Measurements from ENCODE around the gene TOM1.

GRCh38 chr22:35313311-35314121, 13.8 kb downstream of the TOM1 start:
- no peak for TF ChIP-seq CTCF (IDR thresholded peaks at IDR 0.05; ENCODE audit: low read depth, low read length, missing input control)
- TF ChIP-seq, protein P1, sequence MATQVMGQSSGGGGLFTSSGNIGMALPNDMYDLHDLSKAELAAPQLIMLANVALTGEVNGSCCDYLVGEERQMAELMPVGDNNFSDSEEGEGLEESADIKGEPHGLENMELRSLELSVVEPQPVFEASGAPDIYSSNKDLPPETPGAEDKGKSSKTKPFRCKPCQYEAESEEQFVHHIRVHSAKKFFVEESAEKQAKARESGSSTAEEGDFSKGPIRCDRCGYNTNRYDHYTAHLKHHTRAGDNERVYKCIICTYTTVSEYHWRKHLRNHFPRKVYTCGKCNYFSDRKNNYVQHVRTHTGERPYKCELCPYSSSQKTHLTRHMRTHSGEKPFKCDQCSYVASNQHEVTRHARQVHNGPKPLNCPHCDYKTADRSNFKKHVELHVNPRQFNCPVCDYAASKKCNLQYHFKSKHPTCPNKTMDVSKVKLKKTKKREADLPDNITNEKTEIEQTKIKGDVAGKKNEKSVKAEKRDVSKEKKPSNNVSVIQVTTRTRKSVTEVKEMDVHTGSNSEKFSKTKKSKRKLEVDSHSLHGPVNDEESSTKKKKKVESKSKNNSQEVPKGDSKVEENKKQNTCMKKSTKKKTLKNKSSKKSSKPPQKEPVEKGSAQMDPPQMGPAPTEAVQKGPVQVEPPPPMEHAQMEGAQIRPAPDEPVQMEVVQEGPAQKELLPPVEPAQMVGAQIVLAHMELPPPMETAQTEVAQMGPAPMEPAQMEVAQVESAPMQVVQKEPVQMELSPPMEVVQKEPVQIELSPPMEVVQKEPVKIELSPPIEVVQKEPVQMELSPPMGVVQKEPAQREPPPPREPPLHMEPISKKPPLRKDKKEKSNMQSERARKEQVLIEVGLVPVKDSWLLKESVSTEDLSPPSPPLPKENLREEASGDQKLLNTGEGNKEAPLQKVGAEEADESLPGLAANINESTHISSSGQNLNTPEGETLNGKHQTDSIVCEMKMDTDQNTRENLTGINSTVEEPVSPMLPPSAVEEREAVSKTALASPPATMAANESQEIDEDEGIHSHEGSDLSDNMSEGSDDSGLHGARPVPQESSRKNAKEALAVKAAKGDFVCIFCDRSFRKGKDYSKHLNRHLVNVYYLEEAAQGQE (IDR thresholded peaks at IDR 0.05) = no peak
- no peak for TF ChIP-seq RAD21 (IDR thresholded peaks at IDR 0.05)
- TF ChIP-seq MAX (IDR thresholded peaks at IDR 0.05) = no peak
- no peak for TF ChIP-seq YY1 (IDR thresholded peaks at IDR 0.05)
- no peak for TF ChIP-seq TAF1 (conservative IDR thresholded peaks at IDR 0.05)
- no peak for TF ChIP-seq EGR1 (IDR thresholded peaks at IDR 0.05; ENCODE audit: low read depth in 2 of 2)
- TF ChIP-seq GABPA (IDR thresholded peaks at IDR 0.05 in 1 of 2, conservative IDR thresholded peaks at IDR 0.05 in 1 of 2) = no peak
- TF ChIP-seq JUND (IDR thresholded peaks at IDR 0.05) = no peak
- no peak for TF ChIP-seq RXRA (IDR thresholded peaks at IDR 0.05)
- TF ChIP-seq ATF3 (IDR thresholded peaks at IDR 0.05) = no peak
- no peak for TF ChIP-seq SP1 (IDR thresholded peaks at IDR 0.05)

Measured in liver (tissue), 3 donors.